Left lobe of liver (tissue), 2 donors: ENCODE data around the gene HIVEP3. TPM values are rescaled to one million over a fixed set of nuclear protein-coding genes. Genes with fewer than 3 reads are reported as not detected.

Experiments
- ATAC-seq: fragments of 200-7000 bp; cut with Tn5 transposase; one replicate; pipeline ENCODE4 v1.9.1; 2020; ENCODE audit warnings: mild to moderate bottlenecking, moderate library complexity
- DNase-seq: peaks from one replicate; pipeline ENCODE4 v3.0.0-alpha.2; 2020; ENCODE audit warnings: low spot score
- total RNA-seq: library from RNA; stranded (reverse); gene quantifications from one replicate; pipeline ENCODE4 v1.2.1, GENCODE V29; 2021
- donor health status: DM: no; HTN: no; CAD: no; lungs with moderate emphysema.
- donor health status: DM: no; HTN: yes; CAD: no.

HIVEP3 gene
- total RNA-seq, 1 donor from 2014 or later, result 2.6 TPM

DNA sequence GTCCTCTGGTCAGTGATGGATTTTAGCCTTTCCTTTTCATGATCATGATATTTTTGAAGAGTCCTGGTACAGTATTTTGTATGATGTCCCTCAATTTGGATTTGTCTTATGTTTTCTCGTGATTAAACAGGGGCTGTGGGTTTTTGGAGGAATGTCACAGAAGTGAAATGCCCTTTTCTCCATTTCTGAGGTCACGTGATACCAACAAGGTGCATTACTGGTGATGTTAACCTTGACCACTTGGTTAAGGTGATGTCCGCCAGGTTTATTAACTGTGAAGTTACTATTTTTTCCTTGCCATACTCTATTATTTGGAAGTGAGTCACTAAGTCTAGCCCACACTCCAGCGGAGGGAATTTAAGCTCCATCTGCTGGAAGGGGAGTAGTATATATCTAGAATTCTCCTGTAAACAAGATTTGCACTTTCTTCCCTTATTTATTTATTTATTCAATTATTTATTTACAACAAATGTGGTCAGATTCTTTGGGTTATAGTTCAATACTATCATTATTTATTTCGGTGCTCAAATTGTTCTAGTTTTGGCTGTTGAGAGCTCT lies 123.4 kb downstream of the HIVEP3 start:
- DNase-seq (no peak), ATAC-seq (no peak)

DNA sequence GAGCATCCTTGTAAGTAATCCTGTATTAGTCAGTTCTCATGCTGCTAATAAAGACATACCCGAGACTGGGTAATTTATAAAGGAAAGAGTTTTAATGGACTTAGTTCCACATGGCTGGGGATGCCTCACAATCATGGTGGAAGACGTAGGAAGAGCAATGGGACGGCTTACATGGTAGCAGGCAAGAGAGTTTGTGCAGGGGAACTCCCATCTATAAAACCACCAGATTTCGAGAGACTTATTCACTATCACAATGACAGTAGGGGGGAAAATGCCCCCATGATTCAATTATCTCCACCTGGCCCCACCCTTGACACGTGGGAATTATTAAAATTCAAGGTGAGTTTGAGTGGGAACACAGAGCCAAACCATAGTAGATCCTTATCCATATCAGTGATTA lies 124.7 kb downstream of the HIVEP3 start:
- no peak for ATAC-seq
- DNase-seq, result no peak

DNA sequence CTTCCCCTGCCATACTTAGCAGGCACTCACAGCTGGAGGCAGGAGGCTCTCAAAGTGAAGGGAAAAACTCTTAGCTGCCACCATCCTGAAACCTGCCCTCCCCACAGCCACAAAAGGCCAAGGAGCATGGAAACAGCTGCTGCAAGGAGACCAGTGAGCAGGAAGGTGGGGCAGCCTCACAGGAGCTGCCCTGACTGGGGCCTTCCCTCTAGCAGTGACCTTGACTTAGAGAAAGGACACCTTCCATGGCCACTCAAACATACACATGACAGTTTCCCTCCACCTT lies 126.3 kb downstream of the HIVEP3 start:
- no peak for DNase-seq
- ATAC-seq, result no peak

DNA sequence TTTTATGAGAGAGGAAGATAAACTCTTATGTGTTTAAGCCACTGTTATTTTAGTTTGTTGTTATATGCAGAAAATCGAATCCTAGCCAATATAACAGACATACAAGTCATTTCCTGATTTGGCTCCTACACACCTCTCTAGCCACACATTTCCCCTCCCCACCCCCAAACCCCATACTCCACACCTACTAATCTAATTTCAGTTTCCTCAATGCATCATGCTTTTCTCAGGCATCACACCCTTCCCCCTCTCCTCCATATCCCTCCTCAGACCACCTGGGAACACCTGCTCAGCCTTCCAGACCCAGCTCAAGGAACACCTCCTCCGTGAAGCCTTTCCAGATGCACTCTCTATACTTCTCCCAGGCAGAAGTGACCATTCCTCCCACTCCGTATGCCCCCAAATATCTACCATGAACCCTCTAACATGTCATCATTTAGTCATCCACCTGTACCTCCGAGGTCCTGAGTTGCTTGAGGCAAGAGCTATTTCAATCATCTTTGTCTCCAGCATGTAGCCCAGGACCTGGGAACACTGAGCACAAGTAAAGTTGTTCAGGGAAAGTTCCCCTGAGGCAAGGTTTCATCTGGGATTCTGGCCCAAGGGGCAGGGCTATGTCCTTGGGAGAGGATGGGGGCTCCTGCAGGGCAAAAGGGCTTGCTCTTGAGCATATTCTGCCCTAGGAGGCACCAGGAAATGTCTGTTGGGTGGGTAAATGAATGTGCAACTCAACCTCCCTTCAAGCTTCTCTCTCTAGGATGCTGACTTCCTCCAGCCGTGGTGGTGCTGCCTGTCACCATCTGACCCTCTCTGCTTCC lies 126.8 kb downstream of the HIVEP3 start:
- no peak for ATAC-seq
- DNase-seq, result no peak

DNA sequence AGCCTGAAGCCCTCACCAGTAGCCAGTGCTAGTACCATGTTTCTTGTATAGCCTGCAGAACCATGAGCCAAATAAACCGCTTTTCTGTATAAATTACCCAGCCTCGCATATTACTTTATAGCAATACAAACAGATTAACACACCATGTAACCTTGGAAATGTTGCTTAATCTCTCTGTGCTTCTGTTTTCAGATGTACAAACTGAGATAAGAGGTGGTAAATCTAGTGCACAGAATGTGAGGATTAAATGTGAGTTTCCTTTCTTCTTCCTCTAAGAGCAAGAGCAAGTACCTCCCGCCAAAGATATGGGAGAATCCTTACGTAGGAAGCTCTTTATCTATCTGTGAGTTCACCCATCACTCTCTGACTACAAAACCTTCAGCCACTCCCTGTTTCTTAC lies 128.4 kb downstream of the HIVEP3 start:
- ATAC-seq (peak; percentile 44), DNase-seq (no peak)

DNA sequence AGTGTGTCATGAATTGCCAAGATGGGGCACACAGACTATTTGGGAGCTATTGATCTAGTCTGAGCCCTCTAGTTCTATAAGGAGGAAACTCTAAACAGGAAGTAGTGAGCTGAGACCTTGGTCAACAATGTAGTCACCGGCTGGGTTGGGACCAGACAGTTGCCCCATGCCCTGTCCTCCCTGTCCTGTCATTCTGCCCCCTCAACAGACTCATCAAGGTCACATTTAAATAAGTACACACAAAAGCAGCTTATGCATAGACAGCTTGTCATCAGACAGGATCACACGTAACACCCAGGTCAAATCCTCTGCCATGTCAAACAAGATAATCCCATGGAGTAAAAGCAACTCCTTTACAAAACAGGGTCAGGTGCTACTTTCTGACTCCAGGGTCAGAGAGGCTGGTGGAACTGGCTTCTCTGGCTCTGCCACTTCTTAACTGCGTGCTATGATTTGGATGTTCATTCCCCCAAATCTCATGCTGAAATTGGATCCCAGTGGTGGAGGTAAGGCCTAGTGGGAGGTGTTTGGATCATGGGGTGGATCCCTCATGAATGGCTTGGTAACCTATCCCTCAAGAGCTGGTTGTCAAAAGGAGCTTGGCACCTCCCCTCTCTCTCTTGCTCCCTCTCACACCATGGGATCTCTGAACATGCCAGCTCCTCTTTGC lies 128.9 kb downstream of the HIVEP3 start:
- no peak for DNase-seq

DNA sequence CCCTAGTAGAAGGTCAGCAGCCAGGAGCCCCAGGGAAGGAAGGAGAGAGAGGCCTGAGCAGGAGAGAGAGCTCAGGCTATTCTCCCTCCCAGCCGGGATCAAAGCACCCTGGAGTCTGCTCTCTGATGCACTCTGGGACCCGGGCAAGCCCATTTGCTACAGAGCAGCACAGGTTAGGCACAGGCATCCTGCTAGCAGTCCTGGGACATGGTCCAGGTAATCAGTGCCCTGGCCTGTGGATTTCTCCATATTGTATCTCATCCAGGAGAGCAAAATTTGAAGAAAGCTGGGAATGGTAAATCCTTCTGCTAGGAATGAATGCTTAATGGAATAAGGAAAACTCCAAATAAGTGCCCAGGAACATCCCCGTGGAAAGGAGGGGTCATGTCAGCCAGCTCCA lies 130.3 kb downstream of the HIVEP3 start:
- DNase-seq (no peak), ATAC-seq (no peak)

More for the DNA sequence above, 128.9 kb downstream of the HIVEP3 start:
- no peak for ATAC-seq

DNA sequence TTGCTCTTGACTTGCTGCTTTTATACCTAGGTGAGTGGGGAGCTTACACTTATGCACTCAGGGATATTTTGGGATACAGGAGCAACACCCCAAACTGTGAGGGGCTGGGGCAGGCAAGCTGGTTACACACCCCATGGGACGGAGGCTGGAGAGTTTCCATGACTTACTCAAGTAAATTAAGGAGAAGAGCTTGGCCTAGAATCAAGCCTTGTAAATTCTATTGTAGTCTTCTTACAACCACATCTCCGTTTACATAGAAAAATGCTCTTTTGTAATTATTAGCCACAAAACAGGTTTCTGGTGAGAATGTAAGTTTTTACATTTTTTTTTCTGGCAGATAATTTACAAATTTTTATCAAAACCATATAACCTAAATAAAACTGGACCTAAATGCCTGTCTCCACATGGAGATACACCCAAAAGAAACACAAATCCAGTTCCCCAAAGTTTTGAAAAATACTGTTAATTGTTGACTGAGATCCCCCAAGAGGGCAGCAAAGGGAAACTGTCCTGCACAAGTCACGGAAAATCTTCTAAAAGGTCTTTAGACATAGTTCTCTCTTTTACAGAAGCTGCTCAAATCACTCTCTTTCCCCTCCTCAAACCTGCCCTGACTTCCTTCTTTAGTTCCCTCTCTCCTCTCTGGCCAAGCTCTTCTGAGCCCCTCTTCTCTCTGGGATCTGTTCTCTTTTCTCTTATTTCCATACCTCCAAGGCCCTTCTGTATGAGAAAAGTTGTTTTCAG lies 134.0 kb downstream of the HIVEP3 start:
- no peak for ATAC-seq
- no peak for DNase-seq

DNA sequence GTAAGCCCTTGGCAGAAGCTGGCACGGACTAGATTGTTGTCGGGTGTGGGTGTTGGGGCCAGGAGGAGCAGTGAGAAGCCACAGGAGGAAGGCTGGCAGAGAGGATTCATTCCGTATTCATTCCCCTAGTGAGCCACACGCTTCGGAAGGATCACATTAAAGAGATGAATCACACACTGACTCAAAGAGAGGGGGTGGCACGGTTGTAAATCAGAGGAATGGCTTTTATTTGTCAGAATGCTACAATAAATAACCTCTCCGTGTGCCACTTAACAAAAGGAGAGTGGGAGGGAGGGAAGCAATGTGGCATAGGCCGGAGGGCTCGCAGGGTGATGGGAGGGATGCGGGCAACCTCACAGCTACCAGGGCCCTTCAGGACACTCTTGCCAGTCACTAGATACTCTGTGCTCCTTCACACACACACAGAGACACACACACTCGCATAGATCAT lies 135.5 kb downstream of the HIVEP3 start:
- no peak for DNase-seq
- no peak for ATAC-seq

DNA sequence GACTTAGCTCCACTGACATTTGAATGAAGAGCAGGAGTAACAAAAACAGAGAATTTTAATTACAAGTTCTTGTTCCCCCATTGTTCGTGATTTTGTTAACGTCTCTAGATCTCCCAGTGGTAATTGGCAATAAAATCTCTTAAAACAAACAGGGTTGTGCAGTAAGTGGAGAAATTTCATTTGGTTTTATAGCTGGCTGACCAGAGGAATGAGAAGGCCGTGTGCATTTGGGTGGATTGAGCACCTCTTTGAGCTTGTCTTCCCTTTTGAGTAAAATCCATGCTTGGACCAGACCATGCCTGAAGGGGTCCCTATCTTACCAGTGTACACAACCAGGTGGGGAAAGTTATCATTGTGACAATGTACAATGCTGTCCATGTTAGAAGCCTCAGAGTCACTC lies 137.8 kb downstream of the HIVEP3 start:
- DNase-seq (no peak), ATAC-seq (no peak)

DNA sequence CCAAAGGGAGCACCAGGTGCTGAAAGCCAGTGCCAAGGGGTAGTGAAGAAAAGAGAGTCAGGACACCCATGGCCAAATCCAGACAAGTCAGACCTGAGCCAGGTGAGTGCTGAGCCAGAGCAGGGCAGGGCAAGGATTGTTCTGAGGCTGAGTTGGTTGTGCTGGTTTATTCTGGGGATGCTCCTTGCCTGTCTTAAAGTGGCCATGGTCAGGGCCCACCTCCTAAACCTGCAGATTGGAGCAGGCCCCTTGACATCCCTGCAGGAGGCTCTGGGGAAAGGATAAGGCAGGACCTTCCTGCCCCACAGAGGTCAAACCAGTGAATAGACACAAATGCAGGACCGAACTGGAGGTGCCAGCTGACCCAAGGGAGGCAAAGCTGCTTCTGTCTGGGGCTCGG lies 138.4 kb downstream of the HIVEP3 start:
- ATAC-seq (no peak), DNase-seq (no peak)

DNA sequence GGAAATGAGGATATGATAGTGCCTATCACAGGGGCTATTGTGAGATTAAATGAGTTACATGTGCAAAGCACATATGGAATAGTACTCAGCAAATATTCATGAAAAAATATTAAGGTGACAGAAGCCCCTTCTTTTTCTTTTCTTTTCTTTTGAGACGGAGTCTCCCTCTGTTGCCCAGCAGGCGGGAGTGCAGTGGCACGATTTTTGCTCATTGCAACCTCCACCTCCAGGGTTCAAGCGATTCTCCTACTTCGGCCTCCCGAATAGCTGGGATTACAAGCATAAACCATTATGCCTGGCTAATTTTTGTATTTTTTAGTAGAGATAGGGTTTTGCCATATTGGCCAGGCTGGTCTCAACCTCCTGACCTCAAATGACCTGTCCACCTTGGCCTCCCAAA lies 139.4 kb downstream of the HIVEP3 start:
- ATAC-seq, result no peak
- no peak for DNase-seq

DNA sequence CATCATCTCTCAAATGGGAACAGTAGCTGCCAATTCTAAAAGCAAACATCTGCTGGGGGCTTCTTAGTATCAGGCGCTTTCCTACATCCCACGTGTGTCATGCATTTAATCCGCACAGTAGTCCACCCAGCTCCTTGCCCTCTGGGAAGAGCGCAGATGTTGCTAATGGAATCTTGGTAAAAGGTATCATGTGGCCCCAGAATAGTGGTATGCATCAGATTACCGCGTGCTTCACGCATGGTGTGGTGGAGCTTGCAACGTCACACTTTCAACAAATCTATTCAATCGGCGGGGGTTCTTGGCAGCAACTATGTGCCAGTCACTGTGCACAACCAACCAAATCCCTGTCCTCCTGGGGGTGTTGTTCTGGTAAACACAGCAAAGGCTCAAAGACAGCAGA lies 141.0 kb downstream of the HIVEP3 start:
- no peak for DNase-seq
- ATAC-seq, result no peak

DNA sequence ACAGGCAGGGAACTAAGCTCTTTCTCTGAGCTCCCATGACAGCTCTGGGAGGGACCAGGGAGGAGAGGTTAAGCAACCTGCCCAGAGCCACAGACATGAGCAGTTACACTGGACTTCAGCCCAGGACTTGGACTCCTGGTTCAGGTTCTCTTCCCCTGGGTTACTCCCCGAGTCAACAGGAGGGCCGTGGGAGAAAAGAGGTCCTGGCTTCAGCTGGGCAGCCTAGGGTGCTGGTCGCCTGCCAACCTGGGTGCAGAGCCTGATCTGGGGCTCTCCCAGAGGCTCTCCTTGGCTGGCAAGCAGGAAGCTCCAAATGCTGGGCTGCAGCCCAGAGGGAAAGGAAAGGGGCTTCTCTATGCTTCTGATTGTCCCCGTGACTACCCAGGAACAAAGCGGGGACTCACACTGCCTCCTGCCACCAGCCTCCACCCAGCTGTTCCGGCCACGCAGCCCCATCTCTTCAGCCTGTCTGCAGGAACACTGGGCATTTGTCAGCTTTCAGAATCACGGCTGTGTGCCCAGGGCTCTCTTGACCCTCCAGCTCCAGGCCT lies 141.8 kb downstream of the HIVEP3 start:
- ATAC-seq, result peak; percentile 94
- DNase-seq, result peak; percentile 82

DNA sequence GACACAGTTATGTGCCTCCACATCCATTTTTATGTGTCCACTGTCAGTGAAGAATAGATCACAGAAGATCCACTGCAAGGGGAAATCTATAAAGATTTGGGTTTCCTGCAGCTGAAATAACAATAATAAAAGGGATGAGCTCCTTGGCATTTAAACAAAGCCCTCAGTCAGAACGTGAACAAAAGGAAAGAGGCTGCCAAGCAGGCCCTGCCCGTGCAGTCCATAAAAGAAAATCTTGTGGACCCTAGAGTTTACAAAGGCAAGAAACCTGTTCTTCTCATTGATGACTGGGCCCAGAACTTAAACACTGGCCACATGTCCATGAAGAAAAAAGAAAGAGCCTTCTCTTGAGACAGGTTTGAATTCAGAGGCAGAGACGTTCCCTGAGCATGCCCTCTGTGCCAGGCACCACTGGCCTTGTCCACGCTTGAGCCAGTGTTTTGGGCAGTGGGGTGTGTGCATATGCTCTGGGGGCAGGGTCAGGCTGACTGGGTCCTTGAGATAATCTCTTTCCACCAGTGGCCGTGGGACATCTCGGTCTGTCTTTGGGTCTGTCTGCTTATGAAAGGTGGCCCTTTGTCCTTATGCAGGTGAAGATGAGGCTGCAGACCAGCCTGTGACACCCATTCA lies 142.7 kb downstream of the HIVEP3 start:
- DNase-seq, result peak; percentile 35
- ATAC-seq, result no peak

DNA sequence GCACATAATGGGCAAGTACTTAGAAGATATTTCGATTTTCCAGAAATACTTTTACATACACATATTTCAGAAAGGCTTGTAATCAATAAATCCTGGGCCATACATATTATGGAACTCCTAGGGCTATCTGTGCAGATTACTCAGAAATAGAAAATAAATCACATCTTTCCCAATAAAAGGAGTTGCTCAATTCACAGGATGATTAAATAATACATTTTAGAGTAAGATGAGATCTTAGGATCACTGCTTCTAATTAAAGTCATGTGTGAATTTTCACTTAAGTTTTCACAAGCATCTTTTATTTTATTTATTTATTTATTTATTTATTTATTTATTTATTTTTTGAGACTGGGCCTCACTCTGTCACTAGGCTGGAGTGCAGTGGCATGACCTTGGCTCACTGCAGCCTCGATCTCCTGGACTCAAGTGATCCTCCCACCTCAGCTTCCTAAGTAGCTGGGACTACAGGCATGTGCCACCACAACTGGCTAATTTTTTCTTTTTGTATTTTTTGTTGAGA lies 144.2 kb downstream of the HIVEP3 start:
- ATAC-seq (no peak), DNase-seq (no peak)

DNA sequence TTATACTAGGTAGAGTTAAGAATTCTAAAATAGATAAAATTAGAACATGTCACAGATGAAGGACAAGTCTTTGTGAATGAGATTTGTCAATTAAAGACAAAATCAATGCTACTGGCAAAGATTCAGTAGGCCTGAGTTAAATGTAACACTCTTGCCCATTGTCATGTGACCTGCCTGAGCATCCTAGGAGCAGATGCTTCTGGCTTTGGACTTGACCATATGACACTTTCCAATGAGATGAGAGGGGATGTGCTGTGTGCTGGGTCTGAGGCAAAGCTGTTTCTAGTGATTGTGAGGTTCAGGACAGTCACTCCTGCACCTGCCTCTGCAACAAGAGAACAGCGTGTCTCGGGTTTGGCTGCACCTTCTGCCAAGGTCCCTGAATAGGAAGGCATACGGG lies 144.9 kb downstream of the HIVEP3 start:
- DNase-seq (peak; percentile 33), ATAC-seq (no peak)

DNA sequence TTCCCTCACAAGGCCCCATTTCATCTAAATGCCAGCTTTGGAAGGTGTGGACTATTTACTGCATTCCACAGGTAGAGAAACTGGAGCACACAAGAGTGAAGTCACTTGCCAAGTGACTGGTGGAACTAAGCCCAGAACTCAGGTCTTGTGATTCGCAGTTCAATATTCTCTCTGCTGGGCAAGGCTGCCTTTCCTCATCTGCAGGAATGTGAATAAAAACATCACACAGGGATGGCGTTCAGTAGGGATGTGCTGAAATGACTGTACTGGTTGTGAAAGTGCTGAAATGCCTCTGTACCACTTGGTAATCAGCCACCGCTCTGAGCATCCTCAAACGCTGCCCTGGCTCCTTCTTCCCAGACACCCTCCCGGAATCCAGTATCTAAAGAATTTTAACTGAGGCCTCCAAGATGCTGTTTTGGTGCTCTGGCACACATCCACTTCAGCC lies 145.6 kb downstream of the HIVEP3 start:
- ATAC-seq (peak; percentile 76), DNase-seq (no peak)

DNA sequence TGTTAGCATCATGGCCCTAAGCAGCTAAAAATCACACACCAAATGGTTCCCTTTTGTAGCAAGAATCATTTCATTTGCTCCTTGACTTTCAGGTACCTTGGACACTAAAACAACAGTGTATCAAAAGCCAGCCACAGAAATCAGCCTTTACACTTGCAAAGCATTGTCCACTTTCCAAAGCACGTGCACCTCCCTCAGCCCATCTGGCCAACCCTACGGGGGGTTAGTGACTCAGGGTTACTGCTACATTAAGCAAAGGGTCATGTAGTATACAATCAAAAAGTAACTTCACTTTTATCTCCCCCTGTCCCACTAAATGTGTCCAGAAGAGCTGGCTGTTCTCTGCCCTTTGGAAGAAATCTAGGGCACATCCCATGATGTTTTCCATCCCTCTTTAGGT lies 149.7 kb downstream of the HIVEP3 start:
- no peak for ATAC-seq
- DNase-seq, result no peak

DNA sequence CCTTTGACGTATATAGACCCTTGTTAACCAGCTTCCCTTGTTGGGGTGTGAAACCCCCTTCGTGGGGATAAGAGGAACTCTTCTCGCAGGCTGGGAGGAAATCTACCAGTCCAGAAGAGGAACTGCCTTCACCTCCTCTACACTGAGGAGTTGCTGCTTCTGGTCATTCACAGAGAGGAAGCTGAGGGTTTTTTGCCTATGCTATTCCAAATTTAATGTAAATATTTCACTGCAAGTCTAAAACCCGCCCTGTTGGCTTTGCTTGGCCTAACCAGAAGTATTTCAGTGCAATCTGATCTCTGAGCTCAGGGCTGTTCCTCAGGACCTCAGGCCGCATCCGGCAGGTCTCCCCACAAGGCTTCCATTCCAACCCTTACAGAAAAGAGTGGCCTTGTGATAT lies 150.1 kb downstream of the HIVEP3 start:
- DNase-seq, result no peak
- peak; percentile 7 for ATAC-seq
